ENCODE results near the gene MAST2.

MAST2 gene

GRCh38 chr1:45998020-45998617 is 194.7 kb downstream of the MAST2 start:
- H3K9me3 ChIP-seq (replicated peaks in 1 of 2; ENCODE audit: control insufficient read depth in 2 of 2, insufficient read depth in 1 of 2, low read depth in 1 of 2, low read length in 2 of 2), result no peaks in the 10 kb centered on the region
- no peak overlapping the region for H2BK15ac ChIP-seq (ENCODE audit: low read length)
- H3K9ac ChIP-seq (ENCODE audit: low read depth, low read length, poor library complexity), result no peak overlapping the region
- H2BK120ac ChIP-seq (ENCODE audit: low read depth, low read length), result no peak overlapping the region
- no peak overlapping the region for H2BK5ac ChIP-seq (ENCODE audit: low read length)
- WGBS, 2 donors (ENCODE audit: extremely low coverage in 2 of 2, insufficient read length in 2 of 2, insufficient replicate concordance in 1 of 2), result no CpG with 5 or more reads among the region's 3 CpGs
- H3K27ac ChIP-seq (replicated peaks; ENCODE audit: low read length), result no peak overlapping the region
- no peak overlapping the region for H2AFZ ChIP-seq (ENCODE audit: low read length)
- H2AK5ac ChIP-seq (ENCODE audit: low read depth, low read length), result no peak overlapping the region
- peaks cover 0 to 39% of the 10 kb centered on the region in 2 donors for H3K36me3 ChIP-seq (replicated peaks in 1 of 2; ENCODE audit: control insufficient read depth in 2 of 2, insufficient read depth in 2 of 2, low read length in 2 of 2)
- DNase-seq (ENCODE audit: low spot score), result no peak
- no peaks in the 10 kb centered on the region for H3K27me3 ChIP-seq (ENCODE audit: control insufficient read depth in 3 of 3, insufficient read depth in 3 of 3, low read depth in 1 of 3, low read length in 3 of 3)
- no peak overlapping the region for H3K14ac ChIP-seq (ENCODE audit: low read length)
- H3K79me1 ChIP-seq (ENCODE audit: low read depth, low read length), result peaks cover 2% of the 10 kb centered on the region
- no peak overlapping the region for H3K4ac ChIP-seq (ENCODE audit: low read length)
- H3K4me1 ChIP-seq (ENCODE audit: control insufficient read depth in 2 of 2, insufficient read depth in 1 of 2, low read depth in 1 of 2, low read length in 2 of 2), result no peaks in the 10 kb centered on the region
- H4K8ac ChIP-seq (ENCODE audit: low read depth, low read length), result no peak overlapping the region
- no peak overlapping the region for H2BK12ac ChIP-seq (ENCODE audit: low read length)
- no peak overlapping the region for H4K91ac ChIP-seq (ENCODE audit: low read depth, low read length, poor library complexity)
- H3K18ac ChIP-seq (ENCODE audit: low read length), result no peak overlapping the region
- H3K23ac ChIP-seq (ENCODE audit: low read depth, low read length, poor library complexity), result no peak overlapping the region
- no peak overlapping the region for H3K4me2 ChIP-seq (ENCODE audit: insufficient read depth, low read length, poor library complexity, severe bottlenecking)
- no peak overlapping the region for H3K4me3 ChIP-seq (ENCODE audit: low read length in 2 of 2)

DNA sequence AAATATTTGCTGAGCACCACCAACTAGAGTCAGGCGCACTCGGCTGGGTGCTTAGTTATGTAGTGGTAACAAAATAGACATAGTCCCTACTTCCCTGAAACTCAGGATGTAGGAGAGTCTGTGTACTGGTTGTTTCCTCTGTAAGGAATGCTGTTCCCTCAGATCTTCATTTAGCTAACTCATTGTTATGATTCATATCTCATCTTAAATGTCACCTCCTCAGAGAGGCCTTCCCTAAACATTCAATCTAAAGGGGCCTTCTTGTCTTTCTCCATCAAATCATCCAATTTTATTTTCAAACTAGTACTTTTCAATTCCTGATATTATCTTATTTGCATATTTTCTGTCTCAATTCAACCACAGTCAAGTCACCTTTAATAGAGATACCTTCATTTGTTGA is 196.1 kb downstream of the MAST2 start:
- Histone ChIP-seq H3K27ac (replicated peaks; ENCODE audit: low read length) (no peak overlapping the region), H3K9me3 (replicated peaks in 1 of 2; ENCODE audit: control insufficient read depth in 2 of 2, insufficient read depth in 1 of 2, low read depth in 1 of 2, low read length in 2 of 2) (no peaks in the 10 kb centered on the region), H3K9ac (ENCODE audit: low read depth, low read length, poor library complexity) (no peak overlapping the region), H4K8ac (ENCODE audit: low read depth, low read length) (no peak overlapping the region), H3K36me3 (replicated peaks in 1 of 2; ENCODE audit: control insufficient read depth in 2 of 2, insufficient read depth in 2 of 2, low read length in 2 of 2) (peaks cover 0 to 50% of the 10 kb centered on the region in 2 donors), H4K91ac (ENCODE audit: low read depth, low read length, poor library complexity) (no peak overlapping the region), H3K79me1 (ENCODE audit: low read depth, low read length) (peaks cover under 1% of the 10 kb centered on the region), H2BK12ac (ENCODE audit: low read length) (no peak overlapping the region), H2BK15ac (ENCODE audit: low read length) (no peak overlapping the region), H3K23ac (ENCODE audit: low read depth, low read length, poor library complexity) (no peak overlapping the region), H3K4me1 (ENCODE audit: control insufficient read depth in 2 of 2, insufficient read depth in 1 of 2, low read depth in 1 of 2, low read length in 2 of 2) (peaks cover 0 to 1% of the 10 kb centered on the region in 2 donors), H3K14ac (ENCODE audit: low read length) (no peak overlapping the region), H2BK120ac (ENCODE audit: low read depth, low read length) (no peak overlapping the region), H3K27me3 (ENCODE audit: control insufficient read depth in 3 of 3, insufficient read depth in 3 of 3, low read depth in 1 of 3, low read length in 3 of 3) (no peaks in the 10 kb centered on the region), H2AFZ (ENCODE audit: low read length) (no peak overlapping the region), H2AK5ac (ENCODE audit: low read depth, low read length) (no peak overlapping the region), H3K18ac (ENCODE audit: low read length) (no peak overlapping the region), H3K4ac (ENCODE audit: low read length) (no peak overlapping the region), H3K4me3 (ENCODE audit: low read length in 2 of 2) (no peak overlapping the region), H2BK5ac (ENCODE audit: low read length) (no peak overlapping the region), H3K4me2 (ENCODE audit: insufficient read depth, low read length, poor library complexity, severe bottlenecking) (no peak overlapping the region)
- DNase-seq (ENCODE audit: low spot score), result no peak
- WGBS, 2 donors (ENCODE audit: extremely low coverage in 2 of 2, insufficient read length in 2 of 2, insufficient replicate concordance in 1 of 2), result no CpG with 5 or more reads among the region's 2 CpGs

GRCh38 chr1:46001081-46001785 is 197.8 kb downstream of the MAST2 start:
- Histone ChIP-seq H3K4me3 (ENCODE audit: low read length in 2 of 2) (no peak overlapping the region), H3K36me3 (replicated peaks in 1 of 2; ENCODE audit: control insufficient read depth in 2 of 2, insufficient read depth in 2 of 2, low read length in 2 of 2) (peaks cover 3 to 64% of the 10 kb centered on the region in 2 donors), H3K4me1 (ENCODE audit: control insufficient read depth in 2 of 2, insufficient read depth in 1 of 2, low read depth in 1 of 2, low read length in 2 of 2) (peaks cover 0 to 1% of the 10 kb centered on the region in 2 donors), H3K4ac (ENCODE audit: low read length) (no peak overlapping the region), H3K9me3 (replicated peaks in 1 of 2; ENCODE audit: control insufficient read depth in 2 of 2, insufficient read depth in 1 of 2, low read depth in 1 of 2, low read length in 2 of 2) (no peaks in the 10 kb centered on the region), H4K91ac (ENCODE audit: low read depth, low read length, poor library complexity) (no peak overlapping the region), H2BK15ac (ENCODE audit: low read length) (no peak overlapping the region), H2BK120ac (ENCODE audit: low read depth, low read length) (no peak overlapping the region), H3K27me3 (ENCODE audit: control insufficient read depth in 3 of 3, insufficient read depth in 3 of 3, low read depth in 1 of 3, low read length in 3 of 3) (no peaks in the 10 kb centered on the region), H2BK5ac (ENCODE audit: low read length) (no peak overlapping the region), H3K4me2 (ENCODE audit: insufficient read depth, low read length, poor library complexity, severe bottlenecking) (no peak overlapping the region), H4K8ac (ENCODE audit: low read depth, low read length) (no peak overlapping the region), H3K9ac (ENCODE audit: low read depth, low read length, poor library complexity) (no peak overlapping the region), H2AFZ (ENCODE audit: low read length) (no peak overlapping the region), H3K79me1 (ENCODE audit: low read depth, low read length) (no peaks in the 10 kb centered on the region), H3K18ac (ENCODE audit: low read length) (no peak overlapping the region), H3K14ac (ENCODE audit: low read length) (no peak overlapping the region), H3K23ac (ENCODE audit: low read depth, low read length, poor library complexity) (no peak overlapping the region), H2BK12ac (ENCODE audit: low read length) (no peak overlapping the region), H2AK5ac (ENCODE audit: low read depth, low read length) (no peak overlapping the region), H3K27ac (replicated peaks; ENCODE audit: low read length) (no peak overlapping the region)
- no peak for DNase-seq (ENCODE audit: low spot score)
- no CpG with 5 or more reads among the region's 3 CpGs for WGBS, 2 donors (ENCODE audit: extremely low coverage in 2 of 2, insufficient read length in 2 of 2, insufficient replicate concordance in 1 of 2)

DNA sequence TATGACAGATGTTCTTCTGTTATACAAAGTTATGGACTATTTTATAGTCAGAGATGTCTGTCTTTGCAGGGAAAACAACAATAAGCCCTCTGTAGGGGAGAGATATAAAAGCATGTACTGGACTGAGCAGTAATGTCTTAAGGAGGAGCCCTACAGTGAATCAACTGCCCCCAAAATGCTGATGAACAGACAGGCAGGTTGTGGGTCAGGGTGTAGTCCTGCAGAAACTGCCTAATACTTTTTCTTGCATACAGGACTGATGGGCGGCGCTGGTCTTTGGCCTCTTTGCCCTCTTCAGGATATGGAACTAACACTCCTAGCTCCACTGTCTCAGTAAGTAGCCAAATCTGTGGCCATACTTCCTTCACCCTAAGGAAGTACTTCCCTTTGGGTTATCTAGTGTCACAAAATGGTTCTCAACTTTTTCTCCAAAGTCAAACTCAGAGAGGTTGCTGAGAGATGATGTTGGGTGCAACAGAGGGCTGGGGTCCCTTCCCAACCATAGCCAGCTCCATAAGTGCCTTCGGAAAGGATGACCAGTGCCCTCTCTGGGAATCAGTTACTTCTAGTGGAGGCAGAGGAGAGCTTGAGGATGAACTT is 199.2 kb downstream of the MAST2 start:
- H3K23ac ChIP-seq (ENCODE audit: low read depth, low read length, poor library complexity), result no peak overlapping the region
- peaks cover 8 to 78% of the 10 kb centered on the region in 2 donors for H3K36me3 ChIP-seq (replicated peaks in 1 of 2; ENCODE audit: control insufficient read depth in 2 of 2, insufficient read depth in 2 of 2, low read length in 2 of 2)
- H3K79me1 ChIP-seq (ENCODE audit: low read depth, low read length), result no peaks in the 10 kb centered on the region
- H3K4me2 ChIP-seq (ENCODE audit: insufficient read depth, low read length, poor library complexity, severe bottlenecking), result no peak overlapping the region
- no CpG with 5 or more reads among the region's 3 CpGs for WGBS, 2 donors (ENCODE audit: extremely low coverage in 2 of 2, insufficient read length in 2 of 2, insufficient replicate concordance in 1 of 2)
- H3K4ac ChIP-seq (ENCODE audit: low read length), result no peak overlapping the region
- H2AK5ac ChIP-seq (ENCODE audit: low read depth, low read length), result no peak overlapping the region
- H2BK15ac ChIP-seq (ENCODE audit: low read length), result no peak overlapping the region
- H3K14ac ChIP-seq (ENCODE audit: low read length), result no peak overlapping the region
- peaks cover 0 to 1% of the 10 kb centered on the region in 2 donors for H3K4me1 ChIP-seq (ENCODE audit: control insufficient read depth in 2 of 2, insufficient read depth in 1 of 2, low read depth in 1 of 2, low read length in 2 of 2)
- no peak overlapping the region for H2AFZ ChIP-seq (ENCODE audit: low read length)
- no peak overlapping the region for H4K8ac ChIP-seq (ENCODE audit: low read depth, low read length)
- no peak overlapping the region for H3K27ac ChIP-seq (replicated peaks; ENCODE audit: low read length)
- H3K27me3 ChIP-seq (ENCODE audit: control insufficient read depth in 3 of 3, insufficient read depth in 3 of 3, low read depth in 1 of 3, low read length in 3 of 3), result no peaks in the 10 kb centered on the region
- H3K4me3 ChIP-seq (ENCODE audit: low read length in 2 of 2), result no peak overlapping the region
- H2BK120ac ChIP-seq (ENCODE audit: low read depth, low read length), result no peak overlapping the region
- H3K18ac ChIP-seq (ENCODE audit: low read length), result no peak overlapping the region
- no peaks in the 10 kb centered on the region for H3K9me3 ChIP-seq (replicated peaks in 1 of 2; ENCODE audit: control insufficient read depth in 2 of 2, insufficient read depth in 1 of 2, low read depth in 1 of 2, low read length in 2 of 2)
- H2BK12ac ChIP-seq (ENCODE audit: low read length), result no peak overlapping the region
- no peak for DNase-seq (ENCODE audit: low spot score)
- no peak overlapping the region for H4K91ac ChIP-seq (ENCODE audit: low read depth, low read length, poor library complexity)
- no peak overlapping the region for H2BK5ac ChIP-seq (ENCODE audit: low read length)
- no peak overlapping the region for H3K9ac ChIP-seq (ENCODE audit: low read depth, low read length, poor library complexity)
